Keratinocyte (primary cell): ENCODE results near the gene SESN2. TPM values are rescaled to one million over a fixed set of nuclear protein-coding genes. Genes with fewer than 3 reads are reported as not detected.

Experiments
- DNase-seq: peaks from one replicate; pipeline ENCODE4 v3.0.0-alpha.2; 2011; ENCODE audit warnings: low read depth, missing footprints, low spot score
- FAIRE-seq: peaks from 2 replicates; lab custom pipeline; 2011; peaks lifted over from hg19 to GRCh38; lab: Jason Lieb, UNC
- H2AFZ ChIP-seq: 2 replicates; pipeline ENCODE4 v1.6.0; 2012; ENCODE audit warnings: low read length, control low read depth, inconsistent platforms; ENCODE audit not compliant: control insufficient read depth
- H3K27ac ChIP-seq: 2 replicates; pipeline ENCODE4 v1.5.1; 2011; ENCODE audit warnings: low read length; ENCODE audit not compliant: control insufficient read depth, insufficient read depth
- H3K27me3 ChIP-seq: 3 replicates; pipeline ENCODE4 v1.6.0; 2011; ENCODE audit warnings: low read length; ENCODE audit not compliant: control insufficient read depth, insufficient read depth; ENCODE audit errors: extremely low read depth
- H3K36me3 ChIP-seq, 2 experiments: 2 replicates in 1 of 2; 3 replicates in 1 of 2; pipeline ENCODE4 v1.5.1; 2011; ENCODE audit warnings: low read length in 2 of 2, mild to moderate bottlenecking in 1 of 2; ENCODE audit not compliant: control insufficient read depth in 2 of 2, insufficient read depth in 2 of 2; ENCODE audit errors: extremely low read depth in 1 of 2
- H3K4me1 ChIP-seq: 3 replicates; pipeline ENCODE4 v1.5.1; 2011; ENCODE audit warnings: low read length; ENCODE audit not compliant: control insufficient read depth, insufficient read depth; ENCODE audit errors: extremely low read depth
- H3K4me2 ChIP-seq: 3 replicates; pipeline ENCODE4 v1.6.0; 2011; ENCODE audit warnings: low read depth, low read length; ENCODE audit not compliant: control insufficient read depth, insufficient read depth; ENCODE audit errors: extremely low read depth
- H3K4me3 ChIP-seq, 3 experiments: fragments of 200-600 bp in 1 of 3; sonication (generic) in 1 of 3; 2 replicates in 2 of 3; 3 replicates in 1 of 3; pipeline ENCODE4 v1.5.1; 2011 to 2016; ENCODE audit warnings: low read length in 3 of 3, mild to moderate bottlenecking in 3 of 3, control low read depth in 2 of 3, inconsistent platforms in 1 of 3, low read depth in 1 of 3, mixed read lengths in 1 of 3, mixed run types in 1 of 3, moderate library complexity in 1 of 3; ENCODE audit not compliant: control insufficient read depth in 2 of 3, insufficient read depth in 2 of 3; ENCODE audit errors: extremely low read depth in 1 of 3
- H3K79me2 ChIP-seq: 2 replicates; pipeline ENCODE4 v1.6.0; 2012; ENCODE audit warnings: low read length; ENCODE audit not compliant: control insufficient read depth, insufficient read depth
- H3K9ac ChIP-seq: 3 replicates; pipeline ENCODE4 v1.6.0; 2011; ENCODE audit warnings: low read length; ENCODE audit not compliant: control insufficient read depth, insufficient read depth; ENCODE audit errors: extremely low read depth
- H3K9me1 ChIP-seq: 3 replicates; pipeline ENCODE4 v1.6.0; 2011; ENCODE audit warnings: low read length; ENCODE audit not compliant: control insufficient read depth, insufficient read depth; ENCODE audit errors: extremely low read depth
- H3K9me3 ChIP-seq: 2 replicates; pipeline ENCODE4 v1.5.1; 2012; ENCODE audit warnings: low read depth, low read length; ENCODE audit not compliant: control insufficient read depth
- H4K20me1 ChIP-seq: 3 replicates; pipeline ENCODE4 v1.6.0; 2011; ENCODE audit warnings: low read length; ENCODE audit not compliant: control insufficient read depth, insufficient read depth; ENCODE audit errors: extremely low read depth
- CTCF ChIP-seq, 3 experiments: IDR thresholded peaks in 1 of 3; conservative IDR thresholded peaks in 1 of 3; optimal IDR thresholded peaks in 1 of 3; 2 replicates in 2 of 3; 3 replicates in 1 of 3; pipeline versions ENCODE3 to v1.5.1; 2011; ENCODE audit warnings: low read length in 3 of 3, mild to moderate bottlenecking in 3 of 3, moderate library complexity in 2 of 3, control low read depth in 1 of 3, inconsistent platforms in 1 of 3; ENCODE audit not compliant: insufficient read depth in 2 of 3; ENCODE audit errors: extremely low read depth in 1 of 3
- EZH2 ChIP-seq: IDR thresholded peaks from one replicate; pipeline ENCODE4 v1.6.1; 2012; ENCODE audit warnings: inconsistent platforms, mild to moderate bottlenecking, low read length, moderate library complexity
- dilution Hi-C: fragments of 300-500 bp; cut with MboI; formaldehyde crosslinking; loops from one replicate; pipeline ENCODE4 v1.7.0; 2020; ENCODE audit warnings: low sequenced_read_pairs; ENCODE audit not compliant: extremely low pct_ligation_motif_present
- polyA plus RNA-seq, 5 experiments: library from polyadenylated mRNA; depleted of rRNA in 3 of 5; stranded (reverse) in 3 of 5; stranded (forward) in 1 of 5; unstranded in 1 of 5; fragments of >200 nt; gene quantifications; 1 replicate in 1 of 5; 2 replicates in 3 of 5; 3 replicates in 1 of 5; pipeline versions ENCODE4 v1.2.1 to v1.2.3, GENCODE V29; 2011 to 2012; ENCODE audit warnings: missing spikeins in 2 of 5, low read depth in 1 of 5, low replicate concordance in 1 of 5

Gene SESN2
- polyA plus RNA-seq, 1 donor (not counting 4 experiments of a cell fraction or from before 2014, with no cell fraction given): 13.5 TPM

- H3K27me3 ChIP-seq: no peaks in the 10 kb centered on the region
- H3K27ac ChIP-seq: no peak overlapping the region
- FAIRE-seq (no peak), DNase-seq (no peak)
- no peak overlapping the region for H3K9ac ChIP-seq
- no peaks in the 10 kb centered on the region for H3K36me3 ChIP-seq
- H3K9me3 ChIP-seq: no peaks in the 10 kb centered on the region
- no peaks in the 10 kb centered on the region for H4K20me1 ChIP-seq
- peaks cover 2% of the 10 kb centered on the region for H3K9me1 ChIP-seq
- dilution Hi-C loops: no loop called here
- H3K4me2 ChIP-seq: no peak overlapping the region
- no peaks in the 10 kb centered on the region for H3K79me2 ChIP-seq
- H3K4me1 ChIP-seq: peaks cover 3% of the 10 kb centered on the region
- H2AFZ ChIP-seq: no peak overlapping the region
- TF ChIP-seq CTCF (optimal IDR thresholded peaks at IDR 0.05 in 1 of 3, IDR thresholded peaks at IDR 0.05 in 1 of 3, conservative IDR thresholded peaks at IDR 0.05 in 1 of 3; ENCODE audit: extremely low read depth in 1 of 3, insufficient read depth in 2 of 3, low read length in 3 of 3): no peak
- TF ChIP-seq EZH2: no peak
- no peak overlapping the region for H3K4me3 ChIP-seq
Observed at GRCh38 chr1:28317014-28317413, 57.7 kb downstream of the SESN2 start.

- H4K20me1 ChIP-seq: no peaks in the 10 kb centered on the region
- H3K9ac ChIP-seq: no peak overlapping the region
- DNase-seq: no peak
- no peaks in the 10 kb centered on the region for H3K36me3 ChIP-seq
- no peak for FAIRE-seq
- dilution Hi-C loops: no loop called here
- H3K4me3 ChIP-seq: no peak overlapping the region
- H3K27ac ChIP-seq: no peak overlapping the region
- H3K27me3 ChIP-seq: no peaks in the 10 kb centered on the region
- TF ChIP-seq EZH2 (no peak), CTCF (optimal IDR thresholded peaks at IDR 0.05 in 1 of 3, IDR thresholded peaks at IDR 0.05 in 1 of 3, conservative IDR thresholded peaks at IDR 0.05 in 1 of 3; ENCODE audit: extremely low read depth in 1 of 3, insufficient read depth in 2 of 3, low read length in 3 of 3) (no peak)
- H3K9me3 ChIP-seq: no peaks in the 10 kb centered on the region
- H3K79me2 ChIP-seq: no peaks in the 10 kb centered on the region
- H3K4me2 ChIP-seq: no peak overlapping the region
- H2AFZ ChIP-seq: no peak overlapping the region
- no peaks in the 10 kb centered on the region for H3K9me1 ChIP-seq
- peaks cover 6% of the 10 kb centered on the region for H3K4me1 ChIP-seq
Observed at GRCh38 chr1:28322194-28322593, 62.9 kb downstream of the SESN2 start.
